ENCODE data around the gene RIPK3.

RIPK3 gene

GRCh38 chr14:24342889-24343288, 3.1 kb upstream of the RIPK3 start:
- DNase-seq (ENCODE audit: low read depth): no peak
- TF ChIP-seq CTCF (IDR thresholded peaks at IDR 0.05; ENCODE audit: insufficient read depth, low read depth, low read length, missing control alignments): no peak
- no peak overlapping the region for H3K4me3 ChIP-seq (ENCODE audit: low read length)

GRCh38 chr14:24340606-24341005, 815 bp upstream of the RIPK3 start:
- H3K4me3 ChIP-seq (ENCODE audit: low read length): no peak overlapping the region
- no peak for DNase-seq (ENCODE audit: low read depth)
- TF ChIP-seq CTCF (IDR thresholded peaks at IDR 0.05; ENCODE audit: insufficient read depth, low read depth, low read length, missing control alignments): no peak

GRCh38 chr14:24338843-24339242, 948 bp downstream of the RIPK3 start:
- no peak for DNase-seq (ENCODE audit: low read depth)
- H3K4me3 ChIP-seq (ENCODE audit: low read length): no peak overlapping the region
- no peak for TF ChIP-seq CTCF (IDR thresholded peaks at IDR 0.05; ENCODE audit: insufficient read depth, low read depth, low read length, missing control alignments)

GRCh38 chr14:24337824-24338175, 2.0 kb downstream of the RIPK3 start:
- TF ChIP-seq CTCF (IDR thresholded peaks at IDR 0.05; ENCODE audit: insufficient read depth, low read depth, low read length, missing control alignments): no peak
- no peak for DNase-seq (ENCODE audit: low read depth)
- no peak overlapping the region for H3K4me3 ChIP-seq (ENCODE audit: low read length)

GRCh38 chr14:24337144-24337823, 2.5 kb downstream of the RIPK3 start:
- DNase-seq (ENCODE audit: low read depth): no peak
- no peak for TF ChIP-seq CTCF (IDR thresholded peaks at IDR 0.05; ENCODE audit: insufficient read depth, low read depth, low read length, missing control alignments)
- no peak overlapping the region for H3K4me3 ChIP-seq (ENCODE audit: low read length)

GRCh38 chr14:24335461-24336171, 4.2 kb downstream of the RIPK3 start:
- DNase-seq (ENCODE audit: low read depth): no peak
- TF ChIP-seq CTCF (IDR thresholded peaks at IDR 0.05; ENCODE audit: insufficient read depth, low read depth, low read length, missing control alignments): no peak
- H3K4me3 ChIP-seq (ENCODE audit: low read length): no peak overlapping the region

All from epithelial cell of esophagus (primary cell).